OCI-LY1 (cell line): Measurements from ENCODE around the gene VIL1.

Experiments
- H2AFZ ChIP-seq: fragments of 200-600 bp; sonication (generic), shearing (Covaris generic); 2 replicates; pipeline ENCODE4 v1.6.0; 2014; ENCODE audit warnings: antibody characterized with exemption, mild to moderate bottlenecking, low read length
- H3F3A ChIP-seq: fragments of 200-600 bp; sonication (generic), shearing (Covaris generic); 2 replicates; pipeline ENCODE4 v1.6.0; 2014; ENCODE audit warnings: mild to moderate bottlenecking, antibody characterized with exemption, low read length, moderate library complexity; ENCODE audit not compliant: insufficient read depth
- H3K27ac ChIP-seq: fragments of 200-600 bp; sonication (generic); 2 replicates; pipeline ENCODE4 v1.5.1; 2014; ENCODE audit warnings: low read length, mixed run types, mild to moderate bottlenecking, low read depth; ENCODE audit not compliant: poor library complexity, severe bottlenecking
- H3K27me3 ChIP-seq: fragments of 200-600 bp; sonication (generic); 2 replicates; pipeline ENCODE4 v1.6.0; 2014; ENCODE audit warnings: antibody characterized with exemption, mild to moderate bottlenecking, low read length, moderate library complexity; ENCODE audit not compliant: insufficient read depth
- H3K36me3 ChIP-seq: fragments of 200-600 bp; sonication (generic); 2 replicates; pipeline ENCODE4 v1.6.1; 2014; ENCODE audit warnings: mild to moderate bottlenecking, antibody characterized with exemption, low read length, moderate library complexity, mixed read lengths; ENCODE audit not compliant: insufficient read depth
- H3K4me1 ChIP-seq: fragments of 200-600 bp; sonication (generic); 2 replicates; pipeline ENCODE4 v1.5.1; 2014; ENCODE audit warnings: mild to moderate bottlenecking, low read length, moderate library complexity; ENCODE audit not compliant: insufficient read depth, severe bottlenecking
- H3K4me2 ChIP-seq: fragments of 200-600 bp; sonication (generic), shearing (Covaris generic); 2 replicates; pipeline ENCODE4 v1.6.1; 2014; ENCODE audit warnings: low read length
- H3K4me3 ChIP-seq: fragments of 200-600 bp; sonication (generic); 2 replicates; pipeline ENCODE4 v1.5.1; 2014; ENCODE audit warnings: low read length, low read depth, mild to moderate bottlenecking, mixed read lengths; ENCODE audit not compliant: poor library complexity, severe bottlenecking
- H3K79me2 ChIP-seq: fragments of 200-600 bp; shearing (Covaris generic); 2 replicates; pipeline ENCODE4 v1.6.1; 2016; ENCODE audit warnings: mixed run types, low read length, mixed read lengths; ENCODE audit not compliant: insufficient read depth
- H3K9ac ChIP-seq: fragments of 200-600 bp; sonication (generic), shearing (Covaris generic); 2 replicates; pipeline ENCODE4 v1.6.1; 2014; ENCODE audit warnings: mild to moderate bottlenecking, low read length, mixed read lengths
- H3K9me2 ChIP-seq: fragments of 200-600 bp; sonication (generic), shearing (Covaris generic); 2 replicates; pipeline ENCODE4 v1.6.1; 2014; ENCODE audit warnings: low read depth, mild to moderate bottlenecking, low read length, mixed read lengths
- H3K9me3 ChIP-seq: fragments of 200-600 bp; shearing (Covaris generic); 2 replicates; pipeline ENCODE4 v1.6.1; 2014; ENCODE audit warnings: low read length, mixed read lengths
- H4K20me1 ChIP-seq: fragments of 200-600 bp; sonication (generic), shearing (Covaris generic); 2 replicates; pipeline ENCODE4 v1.6.0; 2016; ENCODE audit warnings: mild to moderate bottlenecking, low read length; ENCODE audit not compliant: insufficient read depth
- CTCF ChIP-seq: fragments of 200-600 bp; sonication (generic), shearing (Covaris generic); IDR thresholded peaks from 2 replicates; pipeline ENCODE4 v1.5.1; 2017; ENCODE audit warnings: mild to moderate bottlenecking, antibody characterized with exemption, low read length, moderate library complexity, mixed read lengths
- EZH2 ChIP-seq: fragments of 200-600 bp; sonication (generic), shearing (Covaris generic); IDR thresholded peaks from 2 replicates; pipeline ENCODE4 v1.8.0; 2017; ENCODE audit warnings: borderline replicate concordance, mixed run types, mild to moderate bottlenecking, antibody characterized with exemption, low read length, moderate library complexity, mixed read lengths

Gene VIL1

GRCh38 chr2:218438596-218438995 lies 19.7 kb downstream of the VIL1 start:
- TF ChIP-seq CTCF (no peak), EZH2 (no peak)

DNA sequence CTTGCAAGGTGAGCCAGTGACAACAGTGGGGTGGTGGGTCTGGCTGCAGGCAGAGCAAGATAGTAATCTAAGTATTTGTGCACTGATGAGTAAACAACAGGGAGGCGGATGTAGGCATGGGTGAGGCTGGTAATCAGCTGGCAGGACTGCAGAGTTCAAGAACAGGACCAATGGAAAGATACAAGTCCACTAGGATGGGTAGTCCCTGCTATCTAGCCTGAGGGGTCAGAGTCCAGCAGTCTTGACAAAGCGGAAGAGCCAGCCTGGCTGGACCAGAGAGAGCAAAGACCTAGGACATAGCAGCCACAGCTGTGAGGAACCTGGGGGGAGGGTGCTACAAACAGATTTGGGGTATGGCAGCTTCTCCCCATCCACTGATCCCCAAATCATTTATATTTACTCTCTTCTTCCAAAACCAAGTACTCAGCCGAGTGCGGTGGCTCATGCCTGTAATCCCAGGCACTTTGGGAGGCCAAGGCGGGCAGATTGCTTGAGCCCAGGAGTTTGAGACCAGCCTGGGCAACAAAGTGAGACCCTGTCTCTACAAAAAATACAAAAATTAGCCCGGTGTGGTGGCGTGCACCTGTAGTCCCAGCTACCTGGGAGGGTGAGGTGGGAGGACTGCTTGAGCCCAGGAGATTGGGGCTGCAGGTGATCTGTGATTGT lies 25.9 kb downstream of the VIL1 start:
- Histone ChIP-seq H3K27me3 (no peaks in the 10 kb centered on the region), H3K36me3 (peaks cover 21% of the 10 kb centered on the region), H3K9me2 (no peaks in the 10 kb centered on the region), H3K4me2 (no peak overlapping the region), H3K9ac (no peak overlapping the region), H3K4me3 (no peak overlapping the region), H4K20me1 (no peaks in the 10 kb centered on the region), H3K9me3 (no peaks in the 10 kb centered on the region), H3F3A (no peaks in the 10 kb centered on the region), H3K4me1 (no peaks in the 10 kb centered on the region), H3K79me2 (no peaks in the 10 kb centered on the region), H3K27ac (no peak overlapping the region), H2AFZ (no peak overlapping the region)
- TF ChIP-seq CTCF (no peak), EZH2 (no peak)

More at GRCh38 chr2:218438596-218438995, 19.7 kb downstream of the VIL1 start:
- Histone ChIP-seq H3K79me2 (no peaks in the 10 kb centered on the region), H3F3A (no peaks in the 10 kb centered on the region), H3K9me2 (no peaks in the 10 kb centered on the region), H3K27me3 (no peaks in the 10 kb centered on the region), H3K27ac (no peak overlapping the region), H4K20me1 (no peaks in the 10 kb centered on the region), H3K9me3 (no peaks in the 10 kb centered on the region), H2AFZ (no peak overlapping the region), H3K9ac (no peak overlapping the region), H3K36me3 (no peaks in the 10 kb centered on the region), H3K4me1 (no peaks in the 10 kb centered on the region), H3K4me2 (no peak overlapping the region), H3K4me3 (no peak overlapping the region)

DNA sequence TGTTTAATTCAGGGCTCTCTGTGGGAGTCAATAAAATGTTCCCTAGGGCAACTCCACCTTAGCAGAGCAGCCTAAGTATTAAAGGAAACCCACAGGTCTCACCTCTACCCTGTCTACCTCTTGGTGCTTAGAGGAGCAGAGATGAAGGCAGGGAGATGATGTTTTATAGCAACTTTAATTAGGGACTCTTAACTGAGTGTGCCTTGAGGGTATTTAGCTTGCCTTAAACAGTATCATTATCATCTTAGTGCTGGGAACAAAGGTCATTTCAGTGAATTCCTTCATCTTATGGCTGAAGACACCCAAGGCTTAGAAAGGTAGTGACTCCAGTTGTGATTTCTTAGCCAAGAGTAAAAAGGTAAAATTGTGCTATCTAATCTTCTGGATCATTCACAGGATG lies 26.7 kb downstream of the VIL1 start:
- TF ChIP-seq EZH2, result no peak
- TF ChIP-seq CTCF, result no peak
- H3K4me1 ChIP-seq, result no peaks in the 10 kb centered on the region

More for the DNA sequence above, 26.7 kb downstream of the VIL1 start:
- no peaks in the 10 kb centered on the region for H3K9me2 ChIP-seq
- no peaks in the 10 kb centered on the region for H4K20me1 ChIP-seq
- no peaks in the 10 kb centered on the region for H3K27me3 ChIP-seq
- no peak overlapping the region for H3K27ac ChIP-seq
- H2AFZ ChIP-seq, result no peak overlapping the region
- no peak overlapping the region for H3K4me3 ChIP-seq
- H3K9ac ChIP-seq, result no peak overlapping the region
- H3K4me2 ChIP-seq, result no peak overlapping the region
- no peaks in the 10 kb centered on the region for H3K79me2 ChIP-seq
- peaks cover 24% of the 10 kb centered on the region for H3K36me3 ChIP-seq
- H3F3A ChIP-seq, result no peaks in the 10 kb centered on the region
- H3K9me3 ChIP-seq, result no peaks in the 10 kb centered on the region
